A673 (cell line): Measurements from ENCODE around the gene IMMP2L. TPM values are rescaled to one million over a fixed set of nuclear protein-coding genes. Genes with fewer than 3 reads are reported as not detected.

Experiments
- BruUV-seq: library from RNA; stranded (reverse); fragments of 400-500 nt; replicated peaks from 2 replicates; lab custom pipeline; 2021; lab: Mats Ljungman, UMichigan
- CTCF ChIA-PET: fragments of 300-600 bp; sonication (Branson Sonifier 250); formaldehyde crosslinking; loops from one replicate; lab custom pipeline; 2022; ENCODE audit warnings: antibody characterized with exemption; lab: Charles Lee
- POLR2A ChIA-PET: fragments of 300-600 bp; sonication (Branson Sonifier 250); formaldehyde crosslinking; loops from one replicate; lab custom pipeline; 2022; ENCODE audit warnings: antibody characterized with exemption; ENCODE audit not compliant: low non-redundant PET; lab: Charles Lee
- DNase-seq: peaks from one replicate; pipeline ENCODE4 v3.0.0-alpha.2; 2015; ENCODE audit warnings: low spot score
- H3K27ac ChIP-seq: fragments of 200-600 bp; sonication (generic); 2 replicates; pipeline ENCODE4 v1.5.1; 2016; ENCODE audit warnings: mixed run types, low read depth, mild to moderate bottlenecking, mixed read lengths, antibody characterized with exemption, low read length; ENCODE audit not compliant: poor library complexity, severe bottlenecking
- H3K27me3 ChIP-seq: fragments of 200-600 bp; sonication (generic); replicated peaks from 2 replicates; pipeline ENCODE4 v1.6.1; 2017; ENCODE audit warnings: mixed run types, low read depth, mild to moderate bottlenecking, mixed read lengths, antibody characterized with exemption, low read length; ENCODE audit not compliant: insufficient read depth, poor library complexity
- H3K36me3 ChIP-seq: fragments of 200-600 bp; sonication (generic); 2 replicates; pipeline ENCODE4 v1.6.1; 2016; ENCODE audit warnings: mixed run types, mild to moderate bottlenecking, mixed read lengths, antibody characterized with exemption, low read length; ENCODE audit not compliant: insufficient read depth, poor library complexity, severe bottlenecking
- H3K4me1 ChIP-seq: fragments of 200-600 bp; sonication (generic); 2 replicates; pipeline ENCODE4 v1.6.1; 2017; ENCODE audit warnings: mixed run types, mild to moderate bottlenecking, mixed read lengths, antibody characterized with exemption, low read length; ENCODE audit not compliant: insufficient read depth, poor library complexity, severe bottlenecking
- H3K4me3 ChIP-seq: fragments of 200-600 bp; sonication (generic); 2 replicates; pipeline ENCODE4 v1.5.1; 2016; ENCODE audit warnings: low read depth, mixed run types, mild to moderate bottlenecking, mixed read lengths, low read length; ENCODE audit not compliant: poor library complexity, severe bottlenecking
- H3K9me3 ChIP-seq: fragments of 200-600 bp; sonication (generic); 2 replicates; pipeline ENCODE4 v1.6.1; 2016; ENCODE audit warnings: mixed run types, low read depth, mild to moderate bottlenecking, mixed read lengths, antibody characterized with exemption, low read length; ENCODE audit not compliant: poor library complexity, severe bottlenecking
- EZH2 ChIP-seq: fragments of 200-600 bp; sonication (generic); IDR thresholded peaks from 2 replicates; pipeline ENCODE4 v1.6.1; 2017; ENCODE audit warnings: borderline replicate concordance, low read depth, mild to moderate bottlenecking, mixed read lengths, antibody characterized with exemption, low read length; ENCODE audit not compliant: poor library complexity, severe bottlenecking
- intact Hi-C: fragments of 100-400 bp; cut with micrococcal nuclease; formaldehyde crosslinking; loops from one replicate; pipeline ENCODE4 v1.10.0; 2022; ENCODE audit not compliant: unreplicated experiment
- total RNA-seq: library from RNA; stranded (reverse); gene quantifications from 2 replicates; pipeline ENCODE4 v1.2.3, GENCODE V29; 2021
- TF ChIP-seq, protein P1 (sequence below): fragments of 300-800, 200-600 bp; sonication (generic); conservative IDR thresholded peaks from 2 replicates; pipeline ENCODE4 v1.5.1; 2017; ENCODE audit warnings: low read depth, mild to moderate bottlenecking, antibody characterized with exemption, low read length, moderate library complexity, mixed read lengths

The IMMP2L gene
- total RNA-seq, 1 experiment from 2014 or later, result 10.0 TPM

DNA sequence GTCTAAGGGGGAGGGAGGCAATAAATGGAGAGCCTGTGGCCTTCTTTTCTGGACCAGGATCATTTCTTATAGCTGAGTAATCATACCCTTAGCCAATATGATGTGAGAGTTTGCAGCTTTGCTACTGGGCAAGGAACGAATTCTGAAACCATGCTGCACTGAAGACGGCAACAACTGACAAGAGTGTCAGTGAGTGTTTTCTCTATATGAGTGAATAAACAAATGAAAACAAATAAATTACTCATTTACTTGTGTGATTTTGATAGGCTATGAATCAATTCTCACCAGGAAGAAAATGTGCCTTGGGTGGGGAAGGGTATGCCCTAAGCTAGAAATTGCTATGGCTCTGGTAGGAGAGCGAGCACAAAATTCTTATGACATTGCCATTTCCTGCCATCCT is 550.8 kb downstream of the IMMP2L start:
- H3K4me1 ChIP-seq, result no peaks in the 10 kb centered on the region
- ChIA-PET CTCF (no interaction called here), POLR2A (no interaction called here)
- intact Hi-C loops, result no loop called here
- no peak for DNase-seq
- TF ChIP-seq, protein P1, sequence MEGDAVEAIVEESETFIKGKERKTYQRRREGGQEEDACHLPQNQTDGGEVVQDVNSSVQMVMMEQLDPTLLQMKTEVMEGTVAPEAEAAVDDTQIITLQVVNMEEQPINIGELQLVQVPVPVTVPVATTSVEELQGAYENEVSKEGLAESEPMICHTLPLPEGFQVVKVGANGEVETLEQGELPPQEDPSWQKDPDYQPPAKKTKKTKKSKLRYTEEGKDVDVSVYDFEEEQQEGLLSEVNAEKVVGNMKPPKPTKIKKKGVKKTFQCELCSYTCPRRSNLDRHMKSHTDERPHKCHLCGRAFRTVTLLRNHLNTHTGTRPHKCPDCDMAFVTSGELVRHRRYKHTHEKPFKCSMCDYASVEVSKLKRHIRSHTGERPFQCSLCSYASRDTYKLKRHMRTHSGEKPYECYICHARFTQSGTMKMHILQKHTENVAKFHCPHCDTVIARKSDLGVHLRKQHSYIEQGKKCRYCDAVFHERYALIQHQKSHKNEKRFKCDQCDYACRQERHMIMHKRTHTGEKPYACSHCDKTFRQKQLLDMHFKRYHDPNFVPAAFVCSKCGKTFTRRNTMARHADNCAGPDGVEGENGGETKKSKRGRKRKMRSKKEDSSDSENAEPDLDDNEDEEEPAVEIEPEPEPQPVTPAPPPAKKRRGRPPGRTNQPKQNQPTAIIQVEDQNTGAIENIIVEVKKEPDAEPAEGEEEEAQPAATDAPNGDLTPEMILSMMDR, result no peak
- no peak for TF ChIP-seq EZH2
- BruUV-seq, result no TSS peak
- H3K27ac ChIP-seq, result no peak overlapping the region
- H3K36me3 ChIP-seq, result no peaks in the 10 kb centered on the region
- H3K4me3 ChIP-seq, result no peak overlapping the region
- no peaks in the 10 kb centered on the region for H3K9me3 ChIP-seq
- H3K27me3 ChIP-seq, result no peaks in the 10 kb centered on the region

DNA sequence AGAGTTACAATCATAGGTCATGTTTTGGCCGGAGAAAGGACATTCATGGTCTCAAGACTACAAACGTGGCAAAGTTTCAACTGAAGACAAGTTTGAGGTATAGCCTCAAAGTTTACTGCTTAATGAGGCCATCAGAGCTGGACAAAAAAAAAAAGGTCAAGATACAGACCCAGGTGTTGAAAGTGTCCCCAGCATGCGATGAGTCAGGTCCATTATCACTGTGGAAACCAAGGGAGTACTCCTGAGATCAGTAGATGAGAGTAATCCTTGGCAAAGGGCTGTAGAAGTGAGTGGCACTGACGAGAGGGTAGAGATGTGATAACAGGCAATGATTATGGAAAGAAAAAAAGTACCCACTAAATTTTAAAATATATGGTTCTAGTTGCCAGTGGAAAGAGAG is 551.5 kb downstream of the IMMP2L start:
- ChIA-PET POLR2A (no interaction called here), CTCF (no interaction called here)

DNA sequence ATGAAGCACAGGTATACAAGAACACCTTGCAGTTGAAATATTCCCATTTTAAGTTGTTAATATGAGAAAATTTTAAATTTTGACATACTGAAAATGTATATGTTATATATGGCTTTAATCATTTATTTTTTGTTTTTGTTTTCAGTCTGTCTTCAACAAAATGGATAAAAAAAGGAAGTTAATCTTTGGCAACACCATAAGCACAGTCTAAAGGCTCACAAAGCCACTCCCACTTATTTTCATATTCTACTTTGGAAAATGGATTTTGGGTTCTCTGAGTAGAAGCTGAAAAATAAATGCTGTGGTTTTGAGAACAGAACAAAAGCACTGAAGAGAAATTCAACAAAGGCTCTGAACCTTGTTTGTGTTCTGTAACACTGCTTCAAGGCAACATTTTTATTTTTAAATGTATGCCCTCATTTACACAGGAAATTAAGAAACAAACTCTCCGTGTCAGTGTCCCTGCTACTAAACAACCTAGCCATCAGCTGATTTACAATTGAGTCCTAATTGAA is 552.7 kb downstream of the IMMP2L start:
- no peaks in the 10 kb centered on the region for H3K27me3 ChIP-seq
- H3K4me1 ChIP-seq, result no peaks in the 10 kb centered on the region
- CTCF ChIA-PET, result no interaction called here
- H3K36me3 ChIP-seq, result no peaks in the 10 kb centered on the region
- BruUV-seq, result no TSS peak
- no peak overlapping the region for H3K27ac ChIP-seq
- no peaks in the 10 kb centered on the region for H3K9me3 ChIP-seq
- no peak overlapping the region for H3K4me3 ChIP-seq
- TF ChIP-seq, protein P1, result no peak
- no peak for TF ChIP-seq EZH2
- intact Hi-C loops, result no loop called here
- DNase-seq, result no peak
- POLR2A ChIA-PET, result no interaction called here

More for the DNA sequence above, 551.5 kb downstream of the IMMP2L start:
- no TSS peak for BruUV-seq
- Histone ChIP-seq H3K27me3 (no peaks in the 10 kb centered on the region), H3K4me3 (no peak overlapping the region), H3K9me3 (no peaks in the 10 kb centered on the region), H3K36me3 (no peaks in the 10 kb centered on the region), H3K27ac (no peak overlapping the region), H3K4me1 (no peaks in the 10 kb centered on the region)
- intact Hi-C loops, result no loop called here
- no peak for DNase-seq
- no peak for TF ChIP-seq EZH2
- TF ChIP-seq, protein P1, result no peak
